ENCODE measurements around the gene PTPRF.
"Not testable (repeated sequence)": the region's sequence is repeated elsewhere in the genome, so short reads cannot be mapped to it uniquely, and the experiment has no call there.

The PTPRF gene

DNA sequence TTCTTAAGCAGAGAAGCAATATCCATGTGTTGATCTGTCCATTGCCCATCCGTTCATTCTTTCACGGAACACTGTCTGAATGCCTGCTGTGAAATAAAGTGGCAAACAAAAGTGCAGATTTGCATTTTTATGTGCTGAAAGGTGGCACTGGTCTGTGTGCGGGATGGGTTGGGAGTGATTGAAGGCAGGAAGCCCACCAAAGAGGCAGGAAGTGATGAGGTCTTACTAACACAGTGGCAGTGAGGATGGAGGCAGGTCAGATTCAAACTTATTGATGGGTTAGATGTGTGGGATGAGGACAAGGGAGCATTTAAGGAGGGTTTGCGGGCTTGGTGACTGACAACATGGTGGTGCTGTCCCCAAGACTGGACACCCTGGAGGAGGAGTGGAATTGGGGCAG lies 8.3 kb downstream of the PTPRF start:
- no peak for FAIRE-seq

DNA sequence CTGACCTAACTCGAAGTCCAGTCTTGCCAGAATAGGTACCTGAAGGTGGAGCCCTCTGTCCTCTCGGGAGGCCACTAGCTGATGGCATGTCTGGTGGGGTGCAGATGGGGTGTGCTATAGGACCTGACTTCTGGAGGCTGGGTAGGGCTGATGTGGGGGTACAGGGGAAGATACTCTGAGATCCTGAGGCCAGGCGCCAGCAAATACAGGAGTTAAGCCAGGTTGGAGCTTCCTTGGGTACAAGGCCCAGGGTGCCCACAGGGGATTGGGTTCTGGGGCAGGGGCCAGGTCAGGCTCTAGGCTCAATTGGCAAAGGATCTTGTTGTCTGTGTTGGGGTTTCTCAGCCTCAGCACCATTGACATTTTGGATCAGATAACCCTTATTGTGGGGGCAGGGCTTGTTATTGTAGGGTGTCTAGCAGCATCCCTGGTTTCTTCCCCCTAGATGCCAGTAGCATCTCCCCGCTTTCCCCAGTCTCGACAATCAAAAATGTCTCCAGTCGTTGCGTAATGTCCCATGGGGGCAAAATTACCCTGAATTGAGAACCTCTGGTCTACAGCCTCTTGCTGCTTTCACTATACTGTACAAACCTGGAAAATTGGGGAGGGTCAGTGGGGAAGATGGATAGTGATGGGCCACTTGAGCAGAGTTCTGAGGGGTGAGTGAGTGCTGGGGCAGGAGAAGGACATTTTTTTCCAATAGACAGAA lies 9.2 kb downstream of the PTPRF start:
- FAIRE-seq = no peak

GRCh38 chr1:43540653-43541071 lies 10.0 kb downstream of the PTPRF start:
- no peak for FAIRE-seq

GRCh38 chr1:43541141-43541540 lies 10.5 kb downstream of the PTPRF start:
- FAIRE-seq = no peak

GRCh38 chr1:43541721-43542401 lies 11.2 kb downstream of the PTPRF start:
- no peak for FAIRE-seq

DNA sequence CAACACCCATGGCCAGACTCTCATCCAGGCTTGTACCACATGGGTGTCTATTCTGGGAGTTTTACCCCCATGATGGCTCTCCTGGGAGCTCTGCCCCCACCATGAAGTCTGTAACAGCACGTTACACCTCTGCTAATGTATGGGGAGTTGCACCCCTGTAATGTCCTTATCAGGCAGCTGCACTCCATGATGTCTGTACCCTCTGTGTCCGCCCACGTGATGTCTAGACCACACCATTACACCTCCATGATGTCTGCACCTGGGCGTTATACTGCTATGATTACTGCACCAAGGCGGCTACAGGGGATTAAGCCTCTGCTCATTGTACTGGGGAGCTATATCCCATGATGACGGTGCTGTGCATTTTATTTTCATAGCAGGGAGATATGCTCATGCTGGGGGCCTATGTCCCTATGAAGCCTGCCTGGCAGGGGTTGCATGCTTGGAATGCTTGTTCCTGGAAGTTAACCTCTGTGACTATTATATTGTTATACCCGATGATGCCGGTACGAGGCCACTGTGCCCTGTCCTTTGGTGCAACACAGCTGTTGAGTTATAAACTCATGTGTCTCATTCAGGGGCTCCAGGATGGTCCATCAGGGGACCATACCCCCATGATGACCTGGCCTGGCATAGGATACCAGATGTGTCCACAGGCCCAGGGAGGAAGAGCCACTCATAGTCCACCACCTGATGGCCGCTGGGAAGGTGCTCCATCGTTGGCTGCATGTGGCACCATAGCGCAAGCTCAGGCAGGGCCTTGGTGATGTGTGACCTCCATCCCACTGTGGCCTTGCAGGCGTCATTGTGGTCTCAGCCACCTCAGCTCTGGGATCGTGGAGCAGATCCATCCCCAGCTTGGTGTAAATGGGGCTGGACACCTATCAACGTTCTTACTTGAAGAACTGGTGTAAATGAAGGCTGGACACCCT lies 12.1 kb downstream of the PTPRF start:
- FAIRE-seq = no peak

GRCh38 chr1:43543567-43543966 lies 12.9 kb downstream of the PTPRF start:
- FAIRE-seq = no peak

GRCh38 chr1:43545339-43545694 lies 14.6 kb downstream of the PTPRF start:
- no peak for FAIRE-seq

GRCh38 chr1:43545695-43546387 lies 15.2 kb downstream of the PTPRF start:
- peak; percentile 62 for FAIRE-seq

GRCh38 chr1:43546388-43547100 lies 15.9 kb downstream of the PTPRF start:
- no peak for FAIRE-seq

DNA sequence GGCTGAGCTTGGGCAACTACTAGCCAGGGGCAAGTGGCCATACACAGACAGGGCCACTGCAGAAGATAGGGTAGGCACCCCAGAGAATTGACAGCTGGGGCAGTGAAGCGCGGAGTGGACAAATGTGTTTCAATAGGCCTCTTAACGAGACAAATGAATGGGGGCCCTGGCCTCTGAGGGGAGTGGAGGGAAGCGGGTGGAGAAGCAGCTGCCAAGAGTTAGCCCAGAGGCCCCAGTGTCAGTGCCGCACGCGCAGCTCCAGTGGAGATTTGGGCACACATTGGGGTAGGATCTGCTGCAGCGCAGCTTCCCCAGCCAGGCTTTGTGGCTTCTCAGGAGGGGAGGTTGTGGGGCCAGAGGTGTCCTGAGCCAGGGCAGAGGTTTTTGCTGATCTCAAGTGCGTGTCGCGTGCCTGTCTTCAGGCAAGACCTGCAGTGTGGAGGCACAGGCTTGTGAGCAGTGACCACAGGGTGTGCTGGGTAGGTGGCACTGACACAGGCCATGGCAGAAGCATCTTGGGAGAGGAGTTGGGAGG lies 16.9 kb downstream of the PTPRF start:
- FAIRE-seq = no peak

DNA sequence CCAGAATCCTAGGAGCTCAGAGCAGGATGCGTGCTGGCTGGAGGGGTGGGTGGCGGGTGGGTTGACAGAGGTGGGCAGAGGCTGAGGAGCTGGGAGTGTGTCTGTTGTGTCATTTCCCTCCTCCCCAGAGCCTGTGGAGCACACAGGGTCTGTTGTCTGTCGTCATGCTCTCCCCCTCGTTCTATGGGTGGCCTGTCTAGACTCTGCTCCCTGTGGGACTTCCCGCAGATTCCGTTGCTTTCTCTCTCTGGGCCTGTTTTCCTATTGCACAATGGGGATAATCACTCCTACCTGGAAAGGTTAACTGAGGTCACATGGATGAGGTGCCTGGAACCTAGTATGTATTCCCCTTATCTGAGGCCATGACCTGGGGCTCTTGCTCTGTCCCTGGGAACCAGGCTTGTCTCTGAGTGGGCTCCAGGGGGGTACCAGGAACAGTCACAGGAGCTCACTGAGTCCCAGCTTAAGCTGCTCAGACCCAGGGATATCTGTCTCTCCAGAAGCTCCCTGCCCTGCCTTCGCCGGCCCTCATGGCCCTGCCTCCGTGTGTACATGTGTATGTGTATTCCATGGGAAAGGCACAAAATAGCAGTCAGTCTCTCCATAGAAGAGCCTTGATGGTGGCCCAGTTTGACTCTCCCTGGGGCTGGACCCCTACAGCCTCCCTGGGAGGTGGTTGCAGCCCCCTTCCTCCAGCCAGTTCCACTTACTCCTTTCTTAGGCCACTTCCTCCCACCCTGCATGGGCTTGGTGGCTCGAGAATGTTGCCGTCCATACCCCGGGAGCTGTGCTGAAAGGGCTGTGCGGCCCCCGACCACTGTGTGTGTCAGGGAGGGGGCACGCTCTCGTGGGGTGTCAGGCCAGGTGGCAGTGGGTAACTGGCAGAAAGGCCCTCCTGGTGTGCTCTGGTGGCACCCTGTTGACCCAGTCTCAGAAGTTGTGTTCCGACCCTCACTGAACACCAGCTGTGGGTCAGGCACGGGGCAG lies 17.9 kb downstream of the PTPRF start:
- FAIRE-seq = no peak

GRCh38 chr1:43549394-43549793 lies 18.7 kb downstream of the PTPRF start:
- not testable (repeated sequence) for FAIRE-seq

GRCh38 chr1:43549921-43550597 lies 19.4 kb downstream of the PTPRF start:
- FAIRE-seq = no peak

DNA sequence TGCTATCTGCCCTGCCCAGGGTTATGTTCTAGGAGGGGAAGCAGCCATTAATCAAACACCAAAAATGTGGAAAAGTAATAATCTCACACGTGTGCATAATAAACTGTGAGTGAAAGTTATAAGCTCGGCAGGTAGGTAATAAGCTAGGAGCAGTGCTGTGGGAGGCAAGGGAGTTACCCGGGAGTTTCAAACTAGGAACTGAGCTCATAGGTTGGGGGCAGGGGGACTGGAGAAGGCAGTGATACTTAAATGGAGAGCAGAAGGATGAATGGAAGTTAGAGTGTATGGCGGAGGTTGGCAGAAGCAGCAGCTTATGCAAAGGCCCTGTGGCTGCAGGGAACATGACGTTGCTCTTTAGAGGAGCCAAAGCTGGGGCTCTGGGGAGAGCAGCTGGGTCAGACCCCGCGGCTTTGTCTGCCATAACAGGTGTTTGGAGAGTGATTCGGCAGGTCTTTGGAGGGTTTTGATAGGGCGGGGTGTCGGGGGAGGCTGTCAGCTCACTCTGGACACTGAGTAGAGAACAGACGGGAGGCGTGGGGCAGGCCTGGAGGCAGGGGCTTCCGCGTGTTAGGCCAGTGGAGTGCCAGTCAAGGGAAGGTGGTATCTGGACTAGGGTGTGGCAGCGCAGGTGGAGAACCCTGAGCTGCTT lies 20.0 kb downstream of the PTPRF start:
- no peak for FAIRE-seq

DNA sequence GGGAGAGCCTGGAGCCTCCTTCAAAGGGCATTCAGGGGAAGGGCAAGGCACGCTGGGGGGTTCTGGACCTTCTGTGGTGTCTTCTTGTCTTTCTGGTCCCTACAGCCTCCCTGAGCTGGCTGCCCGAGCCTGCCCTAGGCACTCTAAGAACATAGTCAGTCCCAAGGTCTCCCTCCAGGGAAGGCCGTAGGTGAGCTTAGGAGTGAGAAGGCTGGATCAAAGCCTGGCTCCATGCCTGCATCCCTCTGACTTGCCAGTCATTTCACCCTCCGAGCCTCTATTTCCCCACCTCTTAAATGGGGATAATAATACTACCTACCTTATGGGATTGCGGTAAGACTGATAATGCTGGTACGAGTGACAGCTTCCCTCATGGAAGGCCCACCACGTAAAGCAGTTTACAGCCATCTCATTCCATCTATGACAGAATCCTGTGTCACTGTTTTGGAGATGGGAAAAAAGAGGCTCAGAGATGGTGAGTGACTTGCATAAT lies 20.8 kb downstream of the PTPRF start:
- FAIRE-seq = no peak

- FAIRE-seq = no peak
Measured at GRCh38 chr1:43552059-43552742, 21.5 kb downstream of the PTPRF start.

GRCh38 chr1:43552813-43553212 lies 22.1 kb downstream of the PTPRF start:
- FAIRE-seq = no peak
